ENCODE measurements around the gene PLCB4.

The PLCB4 gene

DNA sequence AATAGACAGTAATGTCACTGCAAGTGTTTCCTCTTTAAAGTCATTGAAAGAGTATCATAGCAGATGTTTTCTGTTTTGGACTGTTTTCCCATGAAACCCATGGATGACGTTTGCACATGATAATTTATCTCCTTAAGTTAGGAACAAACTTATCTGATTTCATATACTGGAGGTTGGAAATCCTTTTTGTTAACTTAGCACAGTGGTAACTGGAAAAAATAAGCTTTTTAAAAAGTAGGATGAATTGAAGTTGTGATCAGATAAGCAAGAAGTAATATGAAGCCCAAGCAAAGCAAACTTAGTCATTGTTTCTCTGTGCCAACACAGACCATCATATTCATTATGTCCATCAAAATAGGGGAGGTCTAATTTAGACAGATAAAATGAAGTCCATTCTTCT, 61.6 kb downstream of the PLCB4 start:
- no peak for DNase-seq (ENCODE audit: low spot score)
- no peak for TF ChIP-seq CTCF (IDR thresholded peaks at IDR 0.05; ENCODE audit: extremely low read depth, insufficient read depth, missing control alignments)
- in situ Hi-C loops (cut with MboI; ENCODE audit: low pct_unique_long_range_greater_than_20kb, low sequenced_read_pairs, unreplicated experiment) = no loop called here

GRCh38 chr20:9131841-9132240, 63.0 kb downstream of the PLCB4 start:
- in situ Hi-C loops (cut with MboI; ENCODE audit: low pct_unique_long_range_greater_than_20kb, low sequenced_read_pairs, unreplicated experiment) = no loop called here
- DNase-seq (ENCODE audit: low spot score) = no peak
- TF ChIP-seq CTCF (IDR thresholded peaks at IDR 0.05; ENCODE audit: extremely low read depth, insufficient read depth, missing control alignments) = no peak

DNA sequence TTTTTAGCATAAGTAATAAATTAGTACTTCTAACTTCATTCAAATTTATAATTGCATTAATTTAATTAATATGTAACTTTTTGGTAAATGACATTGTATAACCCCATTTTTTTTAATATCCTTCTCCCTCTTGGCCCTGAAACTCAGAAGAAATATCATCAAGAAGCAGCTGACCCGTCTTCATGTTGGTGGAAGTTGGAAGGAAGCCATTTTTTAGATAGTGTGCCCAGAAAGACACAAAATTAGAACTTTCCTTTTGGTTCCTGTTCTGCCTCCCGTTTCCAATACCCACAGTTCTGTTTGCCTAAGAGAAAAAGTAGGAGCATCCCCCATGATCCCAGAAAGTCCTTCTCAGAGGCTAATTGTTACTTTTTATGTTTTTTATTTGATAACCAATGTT, 65.5 kb downstream of the PLCB4 start:
- in situ Hi-C loops (cut with MboI; ENCODE audit: low pct_unique_long_range_greater_than_20kb, low sequenced_read_pairs, unreplicated experiment) = no loop called here
- DNase-seq (ENCODE audit: low spot score) = no peak
- TF ChIP-seq CTCF (IDR thresholded peaks at IDR 0.05; ENCODE audit: extremely low read depth, insufficient read depth, missing control alignments) = no peak

GRCh38 chr20:9136114-9136513, 67.2 kb downstream of the PLCB4 start:
- no peak for TF ChIP-seq CTCF (IDR thresholded peaks at IDR 0.05; ENCODE audit: extremely low read depth, insufficient read depth, missing control alignments)
- in situ Hi-C loops (cut with MboI; ENCODE audit: low pct_unique_long_range_greater_than_20kb, low sequenced_read_pairs, unreplicated experiment) = no loop called here

DNA sequence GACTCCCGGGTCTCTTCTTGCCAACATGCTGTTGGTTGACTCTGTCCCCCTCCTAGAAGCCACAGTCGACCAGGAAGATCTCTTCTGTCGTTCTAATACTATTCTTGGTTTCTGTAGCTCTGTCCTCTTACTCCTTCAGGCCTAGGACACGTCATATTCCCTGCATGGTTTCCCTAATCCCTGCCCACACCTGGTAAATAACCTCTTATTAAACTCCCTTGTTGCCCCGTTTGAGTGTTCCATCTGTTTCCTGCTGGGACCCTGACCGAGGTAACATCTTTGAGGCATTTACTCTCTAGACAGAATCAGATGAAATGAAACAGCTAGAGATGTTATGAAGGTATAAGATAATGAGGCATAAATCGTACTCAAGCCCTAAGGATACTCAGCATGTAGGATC, 68.1 kb downstream of the PLCB4 start:
- no peak for DNase-seq (ENCODE audit: low spot score)
- TF ChIP-seq CTCF (IDR thresholded peaks at IDR 0.05; ENCODE audit: extremely low read depth, insufficient read depth, missing control alignments) = no peak
- in situ Hi-C loops (cut with MboI; ENCODE audit: low pct_unique_long_range_greater_than_20kb, low sequenced_read_pairs, unreplicated experiment) = no loop called here

More at GRCh38 chr20:9136114-9136513, 67.2 kb downstream of the PLCB4 start:
- no peak for DNase-seq (ENCODE audit: low spot score)

DNA sequence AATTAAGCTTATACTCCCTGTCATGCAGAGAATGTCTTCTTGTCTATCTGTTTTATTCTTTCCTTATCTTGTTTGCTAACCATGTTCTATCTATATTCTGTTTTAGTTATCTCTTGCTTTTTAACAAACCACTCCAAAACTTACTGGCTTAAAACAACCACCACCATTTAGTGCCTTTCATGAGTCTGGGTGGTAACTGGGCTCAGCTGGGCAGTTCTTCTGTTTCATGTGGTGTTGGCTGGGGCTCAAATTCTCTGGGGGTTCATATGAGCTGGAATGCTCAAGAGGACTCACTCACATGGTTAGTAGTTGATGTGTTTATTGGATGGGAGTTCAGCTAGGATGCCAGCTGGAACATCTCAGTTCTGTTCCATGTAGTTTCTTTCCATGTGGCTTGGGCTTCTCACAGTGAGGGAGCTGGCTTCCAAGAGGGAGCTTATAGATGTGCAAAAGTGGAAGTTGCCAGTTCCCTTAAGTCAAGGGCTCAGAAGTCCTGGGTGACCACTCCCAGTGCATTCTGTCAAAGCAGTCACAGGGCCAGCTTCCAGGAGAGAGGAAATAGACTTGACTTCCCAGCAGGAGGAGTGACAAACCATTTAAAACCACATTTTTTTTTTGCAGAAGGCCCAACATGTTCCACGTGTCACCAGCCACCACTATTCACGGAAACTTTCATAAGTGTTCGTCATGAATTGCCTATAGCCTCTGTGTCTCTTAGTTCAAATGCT, 70.4 kb downstream of the PLCB4 start:
- DNase-seq (ENCODE audit: low spot score) = no peak
- in situ Hi-C loops (cut with MboI; ENCODE audit: low pct_unique_long_range_greater_than_20kb, low sequenced_read_pairs, unreplicated experiment) = no loop called here
- TF ChIP-seq CTCF (IDR thresholded peaks at IDR 0.05; ENCODE audit: extremely low read depth, insufficient read depth, missing control alignments) = no peak

Measured in GM13977 (cell line).